GM19239 (cell line): ENCODE results near the gene LDLRAD4.
A peak's percentile ranks its signal among the peaks of the same experiment; 100 is the strongest.
"Not testable (repeated sequence)": the region's sequence is repeated elsewhere in the genome, so short reads cannot be mapped to it uniquely, and the experiment has no call there.

Source experiments
- DNase-seq: peaks from one replicate; pipeline ENCODE4 v3.0.0; 2011; ENCODE audit warnings: low spot score; ENCODE audit not compliant: insufficient read length
- FAIRE-seq: peaks from 2 replicates; lab custom pipeline; 2011; peaks lifted over from hg19 to GRCh38; lab: Jason Lieb, UNC

LDLRAD4 gene

DNA sequence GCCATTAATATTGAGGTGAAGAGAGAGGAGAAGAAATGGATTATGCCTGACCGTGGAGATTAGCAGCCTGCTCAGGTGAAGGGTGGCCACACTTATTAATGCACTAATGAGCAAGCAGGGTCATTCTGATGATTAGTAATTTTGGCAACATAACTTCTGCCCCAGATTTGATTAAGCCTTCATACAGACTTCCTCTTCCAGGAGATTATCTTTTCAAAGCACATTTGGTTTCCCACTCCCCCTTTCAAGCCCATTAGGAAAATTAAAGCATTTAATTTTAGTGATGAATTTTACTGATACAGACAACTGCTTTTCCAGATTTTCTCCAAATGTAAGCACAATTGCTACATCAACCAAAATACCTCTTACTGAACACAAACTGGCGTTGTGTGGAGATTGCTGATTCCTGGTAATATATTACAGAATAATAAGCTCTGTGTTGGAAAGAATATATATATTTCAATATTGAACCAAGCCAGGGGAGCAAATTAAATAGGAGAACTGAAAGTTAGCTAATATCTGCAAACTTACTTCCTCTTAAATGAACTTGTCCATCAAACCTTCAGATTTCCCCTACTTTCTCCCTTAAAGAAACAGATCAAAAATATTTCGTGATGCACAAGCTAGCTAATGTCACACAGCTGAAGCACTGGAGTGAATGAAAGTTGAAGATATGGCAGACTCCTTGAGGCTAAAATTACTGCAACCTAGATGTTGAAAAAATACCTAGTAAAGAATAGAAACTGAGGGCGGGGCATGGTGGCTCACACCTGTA, 367.0 kb downstream of the LDLRAD4 start:
- DNase-seq (no peak), FAIRE-seq (peak; percentile 91)

DNA sequence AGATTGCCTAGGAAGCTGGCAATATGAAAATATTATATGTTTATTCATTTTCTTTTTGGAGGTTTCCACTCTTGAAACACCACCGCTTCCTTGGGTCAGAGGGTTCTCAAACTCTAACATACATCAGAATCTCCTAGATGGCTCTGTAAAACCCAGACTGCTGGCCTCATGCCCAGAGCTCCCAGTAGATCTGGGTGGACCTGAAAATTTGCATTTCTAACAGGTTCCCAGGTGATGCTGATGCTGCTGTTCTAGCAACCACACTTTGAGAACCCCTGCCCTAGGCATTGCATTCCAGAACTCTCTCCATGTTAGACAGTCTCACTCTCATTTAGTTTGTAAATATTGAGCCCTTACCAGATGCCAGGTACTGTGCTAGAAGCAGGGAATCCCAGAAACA, 368.4 kb downstream of the LDLRAD4 start:
- FAIRE-seq (peak; percentile 78), DNase-seq (no peak)

DNA sequence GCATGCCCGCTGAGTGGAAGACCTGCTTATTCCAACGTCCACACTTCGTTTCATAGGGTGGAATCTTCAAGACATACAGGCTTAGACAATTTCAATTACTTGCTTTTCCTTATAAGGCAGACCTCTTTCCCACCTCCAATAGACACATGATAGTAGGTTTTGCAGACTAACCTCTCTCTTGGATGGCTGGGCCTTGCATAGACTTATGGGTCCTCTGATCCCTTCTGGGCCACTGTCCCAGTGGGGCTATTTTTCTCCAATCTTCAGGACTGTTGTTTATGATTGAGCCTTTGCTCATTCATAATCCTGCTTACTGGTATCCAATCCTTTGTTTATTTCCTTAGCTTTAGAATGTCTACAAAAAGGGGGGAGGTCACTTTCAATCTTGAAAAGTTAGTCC, 368.9 kb downstream of the LDLRAD4 start:
- FAIRE-seq (no peak), DNase-seq (no peak)

DNA sequence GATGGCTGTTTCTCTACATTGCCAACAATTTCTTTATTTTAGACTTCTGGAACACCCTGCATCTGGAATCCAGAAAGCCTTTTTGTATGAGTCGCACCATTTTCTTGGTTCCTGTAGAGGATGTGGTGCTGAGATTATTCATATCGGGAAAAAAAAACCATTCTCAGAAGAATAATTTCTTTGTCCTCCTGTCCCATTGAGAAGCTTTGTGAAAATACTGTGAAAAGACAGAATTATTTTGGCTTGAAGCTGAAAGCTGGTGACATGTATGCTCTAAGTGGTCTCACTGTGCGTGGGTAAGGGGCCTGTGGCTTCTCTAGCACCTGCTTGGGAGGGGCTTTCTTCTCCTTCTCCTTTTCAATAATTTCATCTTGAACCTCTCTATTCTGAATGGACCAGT, 369.4 kb downstream of the LDLRAD4 start:
- no peak for DNase-seq

GRCh38 chr18:13589316-13589715, 370.8 kb downstream of the LDLRAD4 start:
- DNase-seq (no peak), FAIRE-seq (no peak)

More for the DNA sequence above, 369.4 kb downstream of the LDLRAD4 start:
- FAIRE-seq, result peak; percentile 77

DNA sequence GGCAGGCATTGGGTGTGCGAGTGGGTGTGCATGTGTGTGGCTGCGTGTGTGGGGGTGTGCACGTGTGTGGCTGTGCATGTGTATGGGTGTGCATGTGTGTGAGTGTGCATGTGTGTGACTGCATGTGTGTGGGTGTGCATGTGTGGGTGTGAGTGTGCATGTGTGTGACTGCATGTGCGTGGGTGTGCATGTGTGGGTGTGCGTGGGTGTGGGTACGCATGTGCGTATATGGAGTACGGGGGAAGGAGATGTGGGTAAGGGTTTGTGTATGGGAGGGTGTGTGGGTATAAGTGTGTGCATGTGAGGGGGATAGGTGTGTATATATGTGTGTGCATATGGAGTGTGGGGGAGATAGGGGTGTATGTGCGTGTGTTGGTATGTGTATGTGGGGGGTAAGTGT, 371.4 kb downstream of the LDLRAD4 start:
- DNase-seq, result no peak
- FAIRE-seq, result no peak

- DNase-seq (no peak), FAIRE-seq (no peak)
These were observed 373.7 kb downstream of the LDLRAD4 start for GRCh38 chr18:13592246-13592645.

- no peak for DNase-seq
- no peak for FAIRE-seq
These were observed 376.0 kb downstream of the LDLRAD4 start for GRCh38 chr18:13594551-13594950.

DNA sequence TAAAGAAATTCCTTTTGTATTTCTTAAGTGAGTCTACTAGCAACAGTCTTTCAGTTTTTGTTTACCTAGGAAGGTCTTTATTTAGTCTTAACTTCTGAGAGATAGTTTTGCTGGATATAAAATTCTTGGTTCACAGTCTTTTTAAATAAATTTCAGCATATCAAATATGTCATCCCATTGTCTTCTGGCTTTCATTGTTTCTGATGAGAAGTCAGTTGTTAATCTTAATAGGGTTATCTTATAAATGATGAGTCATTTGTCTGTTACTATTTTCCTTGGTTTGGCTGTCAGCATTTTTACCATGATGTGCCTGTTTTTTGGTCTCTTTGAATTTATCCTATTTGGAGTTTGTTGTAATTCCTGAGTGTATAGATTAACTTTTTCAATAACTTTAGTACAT, 378.5 kb downstream of the LDLRAD4 start:
- FAIRE-seq (peak; percentile 56), DNase-seq (no peak)

DNA sequence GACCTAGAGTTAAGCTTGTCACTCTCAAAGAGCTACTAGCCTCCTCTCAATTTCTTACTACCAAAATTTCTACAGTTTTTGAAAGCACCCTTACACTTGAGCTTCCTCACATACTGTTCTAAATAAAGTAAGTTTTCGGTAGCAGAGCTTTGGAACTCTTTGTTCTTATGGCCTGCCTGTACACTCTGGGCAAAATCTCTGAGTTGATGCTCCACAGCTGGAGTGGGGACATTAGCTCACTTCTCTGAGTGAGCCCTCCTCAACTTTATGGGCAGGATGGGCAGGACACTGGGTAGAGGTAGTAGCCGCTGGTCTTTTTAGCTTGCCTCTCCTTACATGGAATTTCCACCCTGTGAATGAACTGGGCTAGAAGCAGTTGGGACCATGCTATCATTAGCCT, 380.0 kb downstream of the LDLRAD4 start:
- DNase-seq, result no peak
- no peak for FAIRE-seq

DNA sequence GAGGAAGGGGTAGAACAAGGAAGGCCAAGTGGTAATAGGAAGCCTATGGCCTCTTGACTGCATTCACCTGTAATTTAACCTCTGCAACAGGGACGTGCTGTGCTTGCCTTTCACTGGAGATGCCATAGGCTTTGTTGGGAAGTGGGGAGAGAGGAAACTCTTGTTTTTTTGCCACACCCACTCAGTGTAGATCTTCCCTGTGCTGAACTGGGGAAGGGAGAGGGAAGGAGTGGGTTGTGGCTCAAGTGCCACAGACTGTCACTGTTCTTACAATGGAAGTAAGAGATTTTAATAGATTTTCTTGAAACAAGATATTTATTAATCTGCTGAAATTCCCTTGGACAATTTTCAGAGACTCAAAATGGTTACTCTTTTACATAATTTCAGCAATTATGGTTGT, 380.5 kb downstream of the LDLRAD4 start:
- DNase-seq (no peak), FAIRE-seq (peak; percentile 14)

GRCh38 chr18:13603304-13604019, 384.9 kb downstream of the LDLRAD4 start:
- FAIRE-seq (peak; percentile 28), DNase-seq (no peak)

- FAIRE-seq (no peak), DNase-seq (no peak)
These were observed 386.2 kb downstream of the LDLRAD4 start for GRCh38 chr18:13604786-13605185.

- DNase-seq (no peak), FAIRE-seq (peak; percentile 8)
These were observed 386.9 kb downstream of the LDLRAD4 start for GRCh38 chr18:13605477-13605876.

DNA sequence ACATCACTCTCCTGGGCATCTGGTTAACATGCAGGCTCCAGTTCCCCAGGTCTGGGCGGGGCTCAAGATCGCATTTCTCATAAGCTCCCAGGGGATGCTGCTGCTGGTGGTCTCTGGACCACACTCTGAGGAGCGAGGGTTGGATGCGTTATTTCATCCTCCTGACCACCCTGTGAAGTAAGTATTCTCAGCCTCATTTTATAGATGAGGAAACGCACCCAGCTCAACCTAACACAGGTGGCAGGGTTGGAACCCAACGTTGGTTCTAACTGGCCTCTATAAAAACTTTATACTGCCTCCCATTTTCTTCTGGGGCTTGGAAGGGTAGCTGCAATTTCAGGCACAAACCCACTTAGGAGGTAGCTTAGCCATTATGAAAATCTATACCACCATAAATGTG, 387.3 kb downstream of the LDLRAD4 start:
- no peak for FAIRE-seq

GRCh38 chr18:13606604-13607254, 388.2 kb downstream of the LDLRAD4 start:
- FAIRE-seq (peak; percentile 68), DNase-seq (no peak)

More for the DNA sequence above, 387.3 kb downstream of the LDLRAD4 start:
- no peak for DNase-seq

- FAIRE-seq, result peak; percentile 82
- DNase-seq, result not testable (repeated sequence)
These were observed 389.5 kb downstream of the LDLRAD4 start for GRCh38 chr18:13608024-13608562.

- peak; percentile 80 for FAIRE-seq
- DNase-seq, result no peak
These were observed 390.4 kb downstream of the LDLRAD4 start for GRCh38 chr18:13608791-13609532.

- DNase-seq (no peak), FAIRE-seq (no peak)
These were observed 392.1 kb downstream of the LDLRAD4 start for GRCh38 chr18:13610555-13611141.

GRCh38 chr18:13611142-13611600, 392.6 kb downstream of the LDLRAD4 start:
- DNase-seq, result no peak
- peak; percentile 95 for FAIRE-seq
